ENCODE results near the gene TIGD3. TPM values are rescaled to one million over a fixed set of nuclear protein-coding genes. Genes with fewer than 3 reads are reported as not detected.

TIGD3 gene
- polyA plus RNA-seq, 5 donors = 0.10 to 0.28 (median 0.21) TPM

- DNase-seq = no peak
These were observed 34.9 kb downstream of the TIGD3 start for GRCh38 chr11:65389294-65389980.

GRCh38 chr11:65390099-65390941 is 35.8 kb downstream of the TIGD3 start:
- DNase-seq = no peak

- no peak for DNase-seq
These were observed 36.4 kb downstream of the TIGD3 start for GRCh38 chr11:65390996-65391395.

GRCh38 chr11:65392186-65392829 is 37.8 kb downstream of the TIGD3 start:
- no peak for DNase-seq

GRCh38 chr11:65392899-65393298 is 38.3 kb downstream of the TIGD3 start:
- DNase-seq = no peak

- DNase-seq = no peak
These were observed 39.0 kb downstream of the TIGD3 start for GRCh38 chr11:65393513-65394079.

GRCh38 chr11:65394125-65394536 is 39.6 kb downstream of the TIGD3 start:
- no peak for DNase-seq

DNA sequence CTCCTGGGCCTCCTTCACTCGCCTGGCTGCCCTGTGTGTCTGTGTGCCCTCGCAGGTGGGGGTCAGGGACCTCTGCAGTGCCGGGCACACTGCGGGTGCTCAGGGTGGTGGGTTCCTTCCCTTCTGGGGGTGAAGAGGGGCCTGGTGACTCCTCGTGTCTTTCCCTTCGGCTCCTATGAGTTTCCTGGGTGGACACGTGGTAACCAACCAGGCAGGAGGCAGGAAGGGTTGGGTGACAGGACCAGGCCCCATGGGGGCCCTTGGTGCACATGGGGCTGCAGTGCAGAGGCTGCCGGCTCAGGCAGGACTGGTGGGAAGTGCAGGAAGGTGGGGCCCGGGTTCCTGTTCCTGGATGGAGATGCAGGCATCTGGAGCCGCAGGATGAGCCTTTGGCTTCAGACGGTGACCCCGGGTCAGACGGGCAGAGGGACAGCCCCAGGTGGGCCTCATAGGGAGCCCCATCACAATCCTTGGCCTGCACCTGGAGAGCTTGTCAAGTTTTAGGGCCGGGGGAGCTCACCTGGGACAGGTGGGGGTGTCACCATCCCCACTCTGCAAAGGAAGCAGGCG is 41.5 kb downstream of the TIGD3 start:
- no peak for DNase-seq

DNA sequence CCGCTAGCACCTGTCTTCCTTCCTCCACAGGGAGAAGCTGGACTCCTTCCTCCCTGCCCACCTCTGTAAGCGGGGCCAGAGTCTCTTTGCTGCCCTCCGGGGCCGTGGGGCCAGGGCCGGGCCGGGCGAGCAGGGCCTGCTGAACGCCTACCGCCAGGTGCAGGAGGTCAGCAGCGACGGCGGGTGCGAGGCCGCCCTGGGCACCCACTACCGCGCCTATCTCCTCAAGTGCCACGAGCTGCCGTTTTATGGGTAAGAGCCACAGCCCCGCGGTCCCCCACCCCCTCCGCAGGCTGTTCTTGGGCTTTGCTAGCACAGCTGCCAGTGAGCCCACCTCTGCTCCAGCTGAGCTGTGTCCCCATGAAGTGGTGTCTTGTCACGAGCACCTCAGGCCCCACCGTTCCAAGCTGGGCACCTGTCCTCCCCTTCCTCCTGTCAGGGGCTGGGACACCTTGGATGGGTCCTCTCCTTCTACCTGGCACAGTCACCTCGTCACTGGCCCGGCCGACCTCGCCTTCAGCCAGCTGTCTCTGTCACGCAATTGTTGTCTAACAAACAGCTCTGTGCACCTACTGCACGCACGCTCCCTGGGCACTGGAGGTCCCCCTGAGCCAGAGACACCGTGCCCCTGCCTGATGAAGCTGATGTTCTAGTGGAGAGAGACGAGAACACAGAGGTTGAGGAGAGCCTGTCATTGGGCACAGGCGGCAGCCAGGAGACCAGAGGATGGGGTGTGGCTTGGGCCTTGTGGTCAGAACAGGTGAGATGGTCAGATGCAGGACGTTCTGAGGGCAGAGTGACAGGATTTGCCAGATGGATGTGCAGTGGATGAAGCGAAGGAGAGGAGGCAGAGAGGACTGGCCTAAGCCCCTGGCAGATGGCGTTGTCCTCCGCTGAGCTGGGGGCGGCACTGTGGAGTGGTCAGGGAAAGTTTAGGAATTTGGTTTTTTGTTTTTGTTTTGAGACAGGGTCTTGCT is 42.5 kb downstream of the TIGD3 start:
- no peak for DNase-seq

- no peak for DNase-seq
These were observed 43.9 kb downstream of the TIGD3 start for GRCh38 chr11:65398362-65398910.

- DNase-seq = no peak
These were observed 44.7 kb downstream of the TIGD3 start for GRCh38 chr11:65399249-65399648.

DNA sequence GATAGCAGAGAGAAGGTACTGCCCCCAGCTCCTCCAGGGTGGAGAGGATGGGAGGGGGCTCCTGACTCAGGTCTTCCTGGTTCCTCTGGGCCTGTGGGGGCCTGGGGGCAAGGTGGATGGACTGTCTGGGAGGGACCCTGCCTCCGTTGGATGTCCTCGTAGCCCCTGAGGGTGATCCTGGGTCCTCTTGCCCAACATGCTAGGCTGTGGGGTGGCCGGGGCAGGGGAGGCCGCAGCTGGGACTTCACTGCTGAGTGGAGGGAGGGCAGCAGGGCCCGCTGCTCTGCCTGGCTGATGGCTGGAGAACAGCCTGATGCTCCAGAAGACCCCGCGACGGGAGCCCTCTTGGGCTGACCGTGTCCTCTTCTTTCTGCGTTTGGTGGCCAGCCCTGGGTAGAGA is 45.3 kb downstream of the TIGD3 start:
- no peak for DNase-seq

DNA sequence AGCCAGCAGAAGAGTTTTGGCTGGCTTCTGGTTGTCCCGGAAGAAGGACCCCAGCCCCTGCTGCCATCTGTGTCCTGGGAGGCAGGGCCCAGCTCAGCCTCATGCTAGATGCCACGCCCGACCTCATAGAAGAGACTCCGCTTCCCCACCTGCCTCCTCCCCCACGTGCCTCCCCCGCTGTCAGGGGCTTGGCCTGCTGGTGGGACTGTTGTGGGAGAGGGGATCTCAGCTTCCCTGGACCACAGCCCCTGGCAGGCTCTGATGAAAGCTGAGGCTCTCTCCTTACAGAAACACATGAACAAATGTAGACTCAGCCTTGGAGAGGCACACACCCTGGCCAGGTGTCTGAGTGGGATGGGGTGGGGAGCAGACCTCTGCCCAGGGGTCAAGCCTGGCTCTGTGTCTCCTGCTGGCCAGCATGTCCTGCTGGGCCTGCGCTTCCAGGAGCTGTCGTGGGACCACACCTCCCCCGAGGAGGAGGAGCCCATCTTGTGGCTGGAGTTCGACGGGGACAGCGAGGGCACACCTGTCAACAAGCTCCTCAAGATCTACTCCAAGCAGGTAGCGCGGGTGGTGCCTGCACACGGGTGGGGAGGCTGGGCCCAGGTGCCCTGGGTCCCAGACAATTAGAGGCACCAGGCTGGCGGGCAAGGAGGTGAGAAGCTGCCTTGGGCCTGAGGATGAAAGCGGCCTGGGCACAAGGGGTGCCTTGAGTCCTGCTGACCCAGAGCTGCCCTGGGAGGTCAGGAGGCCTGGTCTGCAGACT is 45.9 kb downstream of the TIGD3 start:
- DNase-seq = no peak

DNA sequence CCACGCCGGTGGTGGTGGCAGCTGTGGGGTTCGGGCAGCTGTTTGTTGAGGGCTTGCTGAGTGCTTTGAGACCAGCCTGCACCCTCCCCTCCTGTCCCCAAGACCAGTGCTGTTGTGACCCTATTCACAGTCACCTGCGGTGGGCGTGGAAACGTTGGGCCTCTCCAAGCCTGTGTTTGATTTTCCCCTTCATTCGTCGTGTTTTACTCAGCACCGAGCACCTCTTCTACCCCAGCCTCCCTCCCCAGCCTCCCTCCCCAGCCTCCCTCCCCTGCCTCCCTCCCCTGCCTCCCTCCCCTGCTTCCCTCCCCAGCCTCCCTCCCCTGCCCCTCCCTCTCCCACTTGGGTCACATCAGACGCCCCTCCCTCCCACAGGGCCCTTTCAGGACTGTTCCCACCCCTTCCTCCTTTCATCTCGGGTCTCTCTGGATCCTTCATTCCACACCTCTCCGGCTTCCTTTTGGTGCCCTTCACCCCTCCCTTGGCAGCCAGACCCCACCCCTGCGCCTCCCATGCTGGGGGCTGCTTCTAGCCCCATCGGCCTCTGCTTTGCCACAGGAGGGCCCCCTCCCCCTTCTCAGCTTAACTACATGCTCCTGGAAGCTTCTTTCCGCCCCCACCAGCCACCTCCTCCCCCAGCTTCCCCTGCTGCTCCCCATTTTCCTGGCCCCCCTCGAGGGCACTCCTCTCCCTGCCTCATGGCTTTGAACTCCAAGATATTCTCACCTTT is 46.7 kb downstream of the TIGD3 start:
- DNase-seq = no peak

DNA sequence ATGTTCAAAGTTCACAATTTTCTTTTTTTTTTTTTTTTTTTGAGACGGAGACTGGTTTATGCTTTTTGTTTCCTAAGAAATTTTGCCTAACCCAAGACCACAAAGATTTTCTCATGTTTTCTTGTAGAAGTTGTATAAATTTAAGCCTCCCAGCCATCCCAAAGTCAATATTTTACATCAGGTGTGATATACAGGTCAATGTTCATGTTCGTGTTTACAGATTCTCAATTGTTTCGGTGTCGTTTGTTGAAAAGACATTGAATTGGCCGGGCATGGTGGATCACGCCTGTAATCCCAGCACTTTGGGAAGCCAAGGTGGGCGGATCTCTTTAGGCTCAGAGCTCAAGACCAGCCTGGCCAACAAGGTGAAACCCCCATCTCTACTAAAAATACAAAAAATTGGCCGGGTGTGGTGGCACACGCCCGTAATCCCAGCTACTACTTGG is 47.3 kb downstream of the TIGD3 start:
- no peak for DNase-seq

GRCh38 chr11:65402790-65403189 is 48.2 kb downstream of the TIGD3 start:
- no peak for DNase-seq

GRCh38 chr11:65403607-65404121 is 49.1 kb downstream of the TIGD3 start:
- DNase-seq = no peak

- DNase-seq = no peak
These were observed 49.7 kb downstream of the TIGD3 start for GRCh38 chr11:65404210-65404609.

Measured in right lung (tissue), 5 donors.